GM12892 (cell line): ENCODE results near the gene DRD4.

Source experiments
- POLR2A ChIP-seq: IDR thresholded peaks from 2 replicates; pipeline ENCODE4 v1.6.1; 2011; ENCODE audit warnings: low read depth, low read length, control low read depth
- POLR2AphosphoS5 ChIP-seq: IDR thresholded peaks from 2 replicates; pipeline ENCODE4 v1.6.1; 2011; ENCODE audit warnings: low read depth, low read length, control low read depth
- TAF1 ChIP-seq: IDR thresholded peaks from 2 replicates; pipeline ENCODE4 v1.6.1; 2011; ENCODE audit warnings: low read depth, mild to moderate bottlenecking, control low read depth, low read length, borderline replicate concordance

GRCh38 chr11:627308-627576 is 9.8 kb upstream of the DRD4 start:
- no peak for TF ChIP-seq TAF1
- TF ChIP-seq POLR2AphosphoS5, result no peak
- no peak for TF ChIP-seq POLR2A
